OCI-LY3 (cell line): Measurements from ENCODE around the gene BACE2.

Source experiments
- EZH2phosphoT487 ChIP-seq: fragments of 200-600 bp; shearing (Covaris generic); IDR thresholded peaks from 2 replicates; pipeline ENCODE4 v1.6.1; 2018; ENCODE audit warnings: antibody characterized with exemption, mixed run types, low read depth
- TF ChIP-seq, protein P1 (sequence below): fragments of 200-600, 300-600 bp; sonication (generic); IDR thresholded peaks from 2 replicates; pipeline ENCODE4 v1.5.1; 2014; ENCODE audit warnings: antibody characterized with exemption, low read length, low read depth

DNA sequence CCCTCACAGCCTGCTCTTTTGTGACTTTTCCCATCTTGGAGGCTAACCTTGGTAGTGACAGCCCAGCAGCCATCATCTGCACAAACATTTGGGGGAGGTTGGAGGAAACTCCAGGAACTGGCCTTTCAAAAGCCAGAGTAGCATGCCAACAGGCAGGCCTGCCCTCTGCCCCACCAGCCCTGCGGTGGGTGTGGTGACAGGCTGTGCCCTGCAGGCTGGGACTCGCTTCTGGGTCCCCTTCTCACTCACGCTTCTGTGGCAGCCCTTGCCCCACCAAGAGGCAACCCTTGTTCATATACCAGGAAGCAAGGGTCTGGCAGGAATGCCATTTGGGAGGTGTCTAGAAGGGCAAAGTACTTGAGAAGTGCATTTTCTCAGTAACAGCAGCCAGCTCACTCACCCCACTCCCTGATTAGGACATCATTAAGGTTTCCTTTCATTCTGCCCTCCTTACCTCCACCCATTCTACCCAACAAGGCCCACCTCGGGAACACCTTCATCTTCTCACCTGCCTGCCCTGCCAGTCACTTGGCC is 127.8 kb downstream of the BACE2 start:
- TF ChIP-seq, protein P1, sequence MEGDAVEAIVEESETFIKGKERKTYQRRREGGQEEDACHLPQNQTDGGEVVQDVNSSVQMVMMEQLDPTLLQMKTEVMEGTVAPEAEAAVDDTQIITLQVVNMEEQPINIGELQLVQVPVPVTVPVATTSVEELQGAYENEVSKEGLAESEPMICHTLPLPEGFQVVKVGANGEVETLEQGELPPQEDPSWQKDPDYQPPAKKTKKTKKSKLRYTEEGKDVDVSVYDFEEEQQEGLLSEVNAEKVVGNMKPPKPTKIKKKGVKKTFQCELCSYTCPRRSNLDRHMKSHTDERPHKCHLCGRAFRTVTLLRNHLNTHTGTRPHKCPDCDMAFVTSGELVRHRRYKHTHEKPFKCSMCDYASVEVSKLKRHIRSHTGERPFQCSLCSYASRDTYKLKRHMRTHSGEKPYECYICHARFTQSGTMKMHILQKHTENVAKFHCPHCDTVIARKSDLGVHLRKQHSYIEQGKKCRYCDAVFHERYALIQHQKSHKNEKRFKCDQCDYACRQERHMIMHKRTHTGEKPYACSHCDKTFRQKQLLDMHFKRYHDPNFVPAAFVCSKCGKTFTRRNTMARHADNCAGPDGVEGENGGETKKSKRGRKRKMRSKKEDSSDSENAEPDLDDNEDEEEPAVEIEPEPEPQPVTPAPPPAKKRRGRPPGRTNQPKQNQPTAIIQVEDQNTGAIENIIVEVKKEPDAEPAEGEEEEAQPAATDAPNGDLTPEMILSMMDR = no peak
- TF ChIP-seq EZH2phosphoT487 = no peak
